GM19328 (cell line): ENCODE results near the gene MAT2A.
"Not testable (repeated sequence)": the region's sequence is repeated elsewhere in the genome, so short reads cannot be mapped to it uniquely, and the experiment has no call there.

Source experiments
- ATAC-seq: cut with Tn5 transposase; IDR thresholded peaks from one replicate; pipeline ENCODE4 v1.9.1; 2021; ENCODE audit warnings: mild to moderate bottlenecking, moderate library complexity; ENCODE audit not compliant: unreplicated experiment

The MAT2A gene

GRCh38 chr2:85547089-85547858 is 8.3 kb downstream of the MAT2A start:
- ATAC-seq, result no peak

DNA sequence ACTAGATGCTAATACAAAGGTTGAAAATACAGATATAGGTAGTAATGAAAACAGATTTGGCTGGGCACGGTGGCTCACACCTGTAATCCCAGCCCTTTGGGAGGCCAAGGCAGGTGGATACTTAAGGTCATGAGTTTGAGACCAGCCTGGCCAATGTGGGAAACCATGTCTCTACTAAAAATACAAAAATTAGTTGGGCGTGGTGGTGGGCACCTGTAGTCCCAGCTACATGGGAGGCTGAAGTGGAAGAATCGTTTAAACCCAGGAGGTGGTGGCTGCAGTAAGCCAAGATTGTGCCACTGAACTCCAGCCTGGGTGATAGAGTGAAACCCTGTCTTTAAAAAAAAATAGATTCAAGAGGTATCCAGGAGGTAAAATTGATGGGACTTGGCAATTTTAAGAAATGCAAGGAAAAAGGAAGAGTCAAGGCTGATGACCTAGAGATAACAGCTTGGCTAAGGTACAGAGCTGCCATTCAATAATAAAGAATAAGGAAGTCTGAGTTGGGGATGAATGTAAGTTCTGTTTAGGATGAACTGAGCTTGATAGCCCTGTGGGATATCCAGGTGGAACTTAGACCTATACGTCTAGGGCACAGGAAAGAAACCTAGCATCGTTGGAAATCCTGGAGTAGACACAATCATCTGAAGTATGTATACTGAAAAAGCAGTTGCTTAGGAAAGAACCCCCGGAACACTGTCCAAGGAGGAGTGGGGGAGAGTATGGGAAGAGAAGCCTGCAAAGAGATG is 9.1 kb downstream of the MAT2A start:
- ATAC-seq, result no peak

DNA sequence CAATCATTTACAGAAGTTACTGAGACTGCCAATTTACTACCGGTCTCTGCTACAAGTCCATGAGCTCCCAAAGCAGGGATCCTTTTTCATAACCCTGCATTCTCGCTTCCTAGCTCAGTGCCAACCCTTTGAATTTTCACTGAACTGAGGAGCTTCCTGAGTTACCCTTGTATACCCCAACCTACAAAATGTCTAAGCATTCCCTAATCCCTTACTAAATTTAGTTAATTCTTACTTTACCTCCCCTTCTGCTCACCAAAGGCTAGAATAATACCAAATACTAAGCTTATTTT is 9.6 kb downstream of the MAT2A start:
- no peak for ATAC-seq

- no peak for ATAC-seq
Measured at GRCh38 chr2:85549095-85549494, 10.1 kb downstream of the MAT2A start.

DNA sequence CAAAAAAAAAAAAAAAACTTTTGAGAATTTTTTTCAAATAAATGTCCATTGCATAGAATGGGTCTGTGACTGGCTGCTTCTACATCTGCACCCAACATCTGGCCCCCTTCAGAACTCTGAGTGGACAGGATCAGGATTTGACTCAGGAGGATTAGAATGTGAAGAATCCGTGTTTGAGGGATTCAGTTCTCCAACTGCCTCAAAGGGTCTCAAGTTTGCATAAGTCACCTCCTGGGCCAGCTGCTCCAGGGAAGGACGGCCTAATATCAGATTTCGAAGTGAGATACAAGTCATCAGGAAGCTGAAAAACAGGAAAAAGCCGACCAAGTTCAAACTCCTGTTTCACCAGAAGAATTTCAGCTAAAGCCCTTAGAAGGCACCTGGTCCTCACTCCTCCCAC is 10.9 kb downstream of the MAT2A start:
- no peak for ATAC-seq

- ATAC-seq, result no peak
Measured at GRCh38 chr2:85550486-85550885, 11.5 kb downstream of the MAT2A start.

- ATAC-seq, result peak; percentile 61
Measured at GRCh38 chr2:85551698-85552678, 13.0 kb downstream of the MAT2A start.

GRCh38 chr2:85553184-85553583 is 14.2 kb downstream of the MAT2A start:
- no peak for ATAC-seq

DNA sequence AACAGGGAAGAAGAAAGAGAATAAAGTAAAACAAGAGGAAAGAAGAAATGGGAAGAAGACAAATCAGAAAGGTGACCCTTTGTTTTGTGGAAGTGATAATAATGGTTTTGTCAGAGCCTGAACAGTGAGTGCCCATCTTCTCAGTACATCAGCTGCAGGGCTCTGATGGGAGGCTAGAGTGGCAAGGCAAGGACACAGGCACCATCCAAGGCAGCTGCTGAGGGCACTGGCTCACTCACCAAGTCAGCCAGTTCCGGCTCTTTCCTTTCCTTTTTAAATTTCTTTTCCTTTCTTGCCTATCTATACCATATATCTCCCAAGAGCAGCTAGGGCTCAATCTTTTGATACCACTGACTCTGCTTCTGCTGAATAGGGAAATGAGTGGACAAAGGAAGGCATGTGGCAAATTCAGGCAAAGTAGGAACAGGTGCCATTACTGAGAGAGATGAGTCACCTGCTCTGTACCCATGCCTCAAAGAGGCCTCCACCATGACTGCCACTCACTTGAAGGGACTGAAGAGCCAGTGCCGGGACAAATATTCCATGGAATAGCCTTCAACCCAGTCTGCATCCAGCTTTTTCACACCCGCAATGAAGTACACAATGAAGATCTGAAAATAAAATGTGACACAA is 16.1 kb downstream of the MAT2A start:
- ATAC-seq, result no peak

DNA sequence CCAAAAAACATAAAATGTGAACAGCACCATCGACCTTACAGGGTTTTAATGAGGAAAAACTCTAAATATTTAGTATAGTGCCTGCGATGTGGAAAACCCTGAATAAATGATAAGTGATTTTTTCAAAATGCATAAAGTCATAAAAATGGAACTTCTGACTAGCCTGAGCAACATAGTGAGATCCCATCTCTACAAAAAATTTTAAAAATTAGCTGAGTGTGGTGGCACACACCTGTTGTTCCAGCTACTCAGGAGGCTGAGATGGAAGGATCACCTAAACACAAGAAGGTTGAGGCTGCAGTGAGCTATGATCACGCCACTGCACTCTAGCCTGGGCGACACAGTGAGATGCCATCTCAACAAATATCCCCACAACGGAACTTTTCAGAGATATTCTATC is 18.2 kb downstream of the MAT2A start:
- no peak for ATAC-seq

- no peak for ATAC-seq
Measured at GRCh38 chr2:85558160-85558559, 19.2 kb downstream of the MAT2A start.

GRCh38 chr2:85560403-85560726 is 21.4 kb downstream of the MAT2A start:
- not testable (repeated sequence) for ATAC-seq

DNA sequence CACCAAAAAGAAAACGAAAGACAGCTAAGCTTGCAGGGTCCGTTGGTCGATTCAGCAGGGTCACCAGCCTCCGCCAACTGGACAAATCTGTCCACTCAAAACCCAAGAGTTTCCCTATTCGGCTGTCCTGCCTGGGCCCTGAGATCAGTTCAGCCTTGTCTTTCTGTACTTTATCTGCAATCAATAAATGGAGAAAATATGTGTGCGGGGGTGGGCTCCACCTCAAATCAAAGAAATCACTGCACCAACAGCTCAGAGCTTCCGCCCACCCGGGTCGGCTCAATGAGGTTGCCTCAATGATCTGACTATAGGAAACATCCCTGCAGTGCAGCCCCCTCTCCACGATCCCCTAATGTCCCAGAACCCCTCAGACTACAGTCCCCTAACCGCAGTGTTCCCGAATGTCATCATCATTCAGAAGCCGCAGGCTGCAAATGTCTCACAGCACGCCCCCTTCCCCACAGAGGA is 21.9 kb downstream of the MAT2A start:
- ATAC-seq, result no peak

GRCh38 chr2:85561280-85562212 is 22.6 kb downstream of the MAT2A start, which contains the start of gene GGCX:
Gene GGCX (minus strand): TSS chr2:85561493. CDS start chr2:85561428, 65 bp downstream.
- peak; percentile 90 for ATAC-seq

DNA sequence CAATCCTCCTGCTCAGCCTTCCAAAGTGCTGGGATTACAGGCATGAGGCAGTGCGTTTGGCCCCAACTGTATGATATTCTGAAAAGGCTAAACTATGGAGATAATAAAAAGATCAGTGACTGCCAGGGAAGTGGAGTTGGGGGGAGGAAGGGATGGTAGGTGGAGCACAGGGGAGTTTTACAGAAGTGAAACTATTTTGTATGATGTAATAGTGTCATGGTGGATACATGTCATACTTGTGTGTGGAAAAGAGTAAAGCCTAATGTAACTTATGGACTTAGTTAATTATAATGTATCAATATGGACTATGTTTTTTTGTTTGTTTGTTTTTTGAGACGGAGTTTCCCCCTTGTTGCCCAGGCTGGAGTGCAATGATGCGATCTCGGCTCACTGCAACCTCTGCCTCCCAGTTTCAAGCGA is 25.2 kb downstream of the MAT2A start:
- no peak for ATAC-seq

DNA sequence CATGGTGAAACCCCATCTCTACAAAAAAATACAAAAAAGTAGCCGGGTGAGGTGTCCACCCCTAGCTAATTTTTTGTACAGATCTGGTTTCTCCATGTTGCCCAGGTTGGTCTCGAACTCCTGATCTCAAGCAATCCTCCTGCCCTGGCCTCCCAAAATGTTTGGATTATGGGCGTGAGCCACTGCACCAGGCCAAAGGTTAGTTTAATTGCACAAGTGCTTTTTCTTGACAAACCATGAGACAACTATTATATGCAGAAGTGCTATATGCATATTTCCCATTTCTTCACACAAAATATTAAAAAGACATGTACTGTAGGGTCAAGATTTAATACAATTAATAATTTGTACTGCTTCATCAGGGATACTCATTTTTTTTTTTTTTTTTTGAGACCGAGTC is 27.3 kb downstream of the MAT2A start:
- ATAC-seq, result no peak

- no peak for ATAC-seq
Measured at GRCh38 chr2:85575739-85576138, 36.8 kb downstream of the MAT2A start.

DNA sequence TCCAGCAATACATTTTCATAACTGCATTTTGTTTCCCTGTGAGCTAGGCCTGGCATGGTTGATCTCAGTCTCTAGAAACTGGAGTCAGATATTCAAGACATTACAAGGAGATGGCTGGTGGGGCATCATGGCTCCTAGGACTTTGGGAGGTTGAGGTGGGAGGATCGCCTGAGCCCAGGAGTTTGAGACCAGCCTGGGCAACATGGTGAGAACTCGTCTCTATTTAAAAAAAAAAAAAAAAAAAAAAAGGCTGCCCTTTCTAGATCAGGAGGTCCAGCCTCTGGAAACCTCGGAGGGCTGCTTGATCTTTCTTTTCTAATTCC is 38.1 kb downstream of the MAT2A start:
- no peak for ATAC-seq

DNA sequence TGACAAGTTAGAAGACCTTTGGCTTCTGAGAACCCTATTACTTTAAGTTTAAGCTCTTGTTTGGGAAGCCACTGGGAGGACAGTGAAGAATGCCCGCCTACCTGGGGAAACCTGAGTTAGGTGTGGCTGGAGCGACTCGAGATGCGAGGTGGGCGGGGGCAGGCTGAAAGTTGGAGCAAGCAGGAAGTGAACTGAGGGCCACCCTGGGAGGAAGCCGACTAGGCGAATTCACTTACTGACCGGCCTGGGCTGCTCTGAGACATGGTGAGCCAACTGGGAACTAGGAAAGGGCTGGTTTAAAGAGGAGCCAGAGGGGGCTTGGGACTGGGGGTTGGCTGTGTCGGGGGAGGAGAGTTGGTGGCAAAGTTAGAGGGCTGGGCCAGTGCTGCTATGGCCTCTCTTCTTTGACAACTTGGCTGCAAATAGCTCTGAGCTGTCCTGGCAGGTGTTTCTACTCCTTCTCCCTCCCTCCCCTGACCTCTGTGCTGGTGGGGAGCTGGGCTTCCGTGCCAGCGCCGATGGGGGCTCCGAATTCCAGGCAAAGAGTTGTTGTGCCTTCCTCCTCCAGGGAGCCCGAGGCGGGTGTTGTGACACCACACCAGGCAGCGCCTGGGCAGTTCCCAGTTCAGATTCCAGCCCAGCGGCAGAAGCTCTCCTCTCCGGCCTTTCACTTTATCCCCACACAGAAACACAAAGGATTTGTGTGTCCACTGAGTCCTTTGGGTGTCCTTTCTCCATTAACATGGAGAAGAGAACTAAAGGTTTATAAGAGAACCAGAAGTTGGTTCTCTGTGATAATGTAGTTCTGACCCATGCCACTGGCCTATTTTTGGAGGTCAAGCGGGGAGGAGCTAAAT is 38.6 kb downstream of the MAT2A start, which contains the start of gene VAMP8:
Gene VAMP8, plus strand, starts transcription at position 201 of the 857 bp plus-strand sequence. Its CDS starts 61 bp downstream, at position 262.
- peak; percentile 55 for ATAC-seq
